NCI-H1105 (cell line): ENCODE measurements around the gene ACBD4.
A peak's percentile ranks its signal among the peaks of the same experiment; 100 is the strongest.
"Not testable (repeated sequence)": the region's sequence is repeated elsewhere in the genome, so short reads cannot be mapped to it uniquely, and the experiment has no call there.

Source experiments
- DNase-seq: peaks from one replicate; lab custom pipeline; 2025; lab: John Stamatoyannopoulos, UW

ACBD4 gene

GRCh38 chr17:45119964-45120363 is 15.5 kb upstream of the ACBD4 start:
- no peak for DNase-seq

GRCh38 chr17:45120558-45120957 is 14.9 kb upstream of the ACBD4 start:
- no peak for DNase-seq

- DNase-seq = no peak
These were observed 14.4 kb upstream of the ACBD4 start for GRCh38 chr17:45121055-45121454.

- DNase-seq = no peak
These were observed 12.3 kb upstream of the ACBD4 start for GRCh38 chr17:45123076-45123770.

- DNase-seq = no peak
These were observed 11.3 kb upstream of the ACBD4 start for GRCh38 chr17:45123930-45124796.

- DNase-seq = not testable (repeated sequence)
These were observed 10.7 kb upstream of the ACBD4 start for GRCh38 chr17:45124797-45125122.

GRCh38 chr17:45125509-45125908 is 10.0 kb upstream of the ACBD4 start:
- DNase-seq = no peak

- DNase-seq = no peak
These were observed 8.3 kb upstream of the ACBD4 start for GRCh38 chr17:45127207-45127547.

GRCh38 chr17:45127548-45128300 is 7.8 kb upstream of the ACBD4 start:
- DNase-seq = no peak

GRCh38 chr17:45128331-45128730 is 7.2 kb upstream of the ACBD4 start:
- DNase-seq = no peak

- no peak for DNase-seq
These were observed 6.5 kb upstream of the ACBD4 start for GRCh38 chr17:45128989-45129388.

GRCh38 chr17:45129426-45129939 is 6.0 kb upstream of the ACBD4 start:
- no peak for DNase-seq

GRCh38 chr17:45129940-45130680 is 5.4 kb upstream of the ACBD4 start:
- DNase-seq = no peak

GRCh38 chr17:45130681-45131615 is 4.5 kb upstream of the ACBD4 start:
- DNase-seq = no peak

- DNase-seq = no peak
These were observed 3.7 kb upstream of the ACBD4 start for GRCh38 chr17:45131616-45132319.

- DNase-seq = no peak
These were observed 3.2 kb upstream of the ACBD4 start, which contains the start of gene PLCD3 for GRCh38 chr17:45132320-45132571. Gene PLCD3, minus strand, starts transcription at chr17:45132515. Its CDS starts 105 bp downstream, at chr17:45132410.

- DNase-seq = peak; percentile 39
These were observed 2.7 kb upstream of the ACBD4 start for GRCh38 chr17:45132572-45133463.

GRCh38 chr17:45135978-45136791 is 698 bp downstream of the ACBD4 start:
- no peak for DNase-seq
